ENCODE measurements around the gene ABCA1. TPM values are rescaled to one million over a fixed set of nuclear protein-coding genes. Genes with fewer than 3 reads are reported as not detected.

The ABCA1 gene
- total and polyA plus RNA-seq, 10 of the 15 experiments (the other 5 are each of a cell fraction or from before 2014, with no cell fraction given): 0.01 to 0.56 (median 0.16) TPM

DNA sequence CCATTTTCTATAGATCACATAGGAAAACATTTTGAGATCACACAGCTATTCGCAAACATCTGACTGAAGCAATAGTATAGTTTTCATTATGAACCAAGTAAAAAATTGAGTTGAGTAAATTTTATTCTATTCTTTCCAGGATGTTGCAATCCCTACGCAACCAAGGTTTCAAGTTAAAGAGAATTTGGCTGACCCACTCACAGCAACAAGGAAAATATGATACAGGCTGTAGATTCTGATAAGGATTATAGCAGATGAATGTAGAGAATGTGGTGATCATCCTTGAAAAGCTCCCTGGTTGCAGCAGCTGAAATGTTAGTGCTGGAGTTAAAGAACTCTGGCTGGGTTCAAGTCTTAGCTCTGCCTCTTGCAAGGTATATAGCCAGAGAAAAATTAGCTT is 4.7 kb downstream of the ABCA1 start:
- H3K9ac ChIP-seq (ENCODE audit: control insufficient read depth, insufficient read depth, low read length): no peak overlapping the region
- ChIA-PET RAD21 (ENCODE audit: unreplicated experiment) (no interaction called here), POLR2A (no interaction called here), CTCF (interaction anchor here (1.0 kb wide), 1 partner anchor 143 kb away, joined by 3 read pairs; no protein-coding TSS in a partner anchor), SMC1A (ENCODE audit: uncharacterized antibody, unreplicated experiment) (no interaction called here)
- no peak overlapping the region for H3K27ac ChIP-seq (ENCODE audit: control insufficient read depth, insufficient read depth)
- no TSS peak for BruUV-seq (replicated peaks)
- FAIRE-seq: no peak
- H3K4me3 ChIP-seq: no peak overlapping the region
- H3K9me3 ChIP-seq (replicated peaks; ENCODE audit: control insufficient read depth, insufficient read depth, low read length): no peaks in the 10 kb centered on the region
- H3K79me2 ChIP-seq (ENCODE audit: control insufficient read depth, insufficient read depth, low read length): no peaks in the 10 kb centered on the region
- H3K36me3 ChIP-seq (ENCODE audit: control insufficient read depth in 2 of 2, insufficient read depth in 2 of 2, low read length in 1 of 2): no peaks in the 10 kb centered on the region
- 97% methylated on average over 2 of the region's 2 CpGs for WGBS (ENCODE audit: insufficient coverage, insufficient replicate concordance, low lambda C conversion rate, missing lambda C conversion rate)
- no peaks in the 10 kb centered on the region for H4K20me1 ChIP-seq (ENCODE audit: control insufficient read depth, insufficient read depth)
- ATAC-seq: no peak
- H2AFZ ChIP-seq (ENCODE audit: control insufficient read depth, low read depth, low read length): no peak overlapping the region
- H3K4me1 ChIP-seq (ENCODE audit: control insufficient read depth, insufficient read depth, low read length): peaks cover 7% of the 10 kb centered on the region
- intact Hi-C loops (cut with micrococcal nuclease; ENCODE audit: unreplicated experiment) (no loop called here), in situ Hi-C loops (cut with MboI) (no loop called here)
- DNase-seq (ENCODE audit: low read depth, low spot score): no peak
- H3K27me3 ChIP-seq (replicated peaks in 1 of 2; ENCODE audit: control insufficient read depth in 2 of 2, insufficient read depth in 2 of 2, low read length in 1 of 2): peaks cover 7 to 9% of the 10 kb centered on the region in 2 experiments
- no peak overlapping the region for H3K4me2 ChIP-seq (ENCODE audit: control insufficient read depth, insufficient read depth)
- TF ChIP-seq BACH1 (IDR thresholded peaks at IDR 0.05; ENCODE audit: borderline replicate concordance) (no peak), RCOR1 (conservative IDR thresholded peaks at IDR 0.05; ENCODE audit: low read depth, low read length) (no peak), EGR1 (IDR thresholded peaks at IDR 0.05; ENCODE audit: borderline replicate concordance in 1 of 2, low read depth in 2 of 2, low read length in 2 of 2) (no peak), SMAD1 (IDR thresholded peaks at IDR 0.05; ENCODE audit: low read depth, partially characterized antibody) (no peak), SMC3 (IDR thresholded peaks at IDR 0.05; ENCODE audit: borderline replicate concordance, low read length) (no peak), HCFC1 (IDR thresholded peaks at IDR 0.05; ENCODE audit: low read length) (no peak), FOXM1 (IDR thresholded peaks at IDR 0.05; ENCODE audit: low read depth, low read length) (no peak), JUNB (IDR thresholded peaks at IDR 0.05) (no peak), SUPT20H (IDR thresholded peaks at IDR 0.05; ENCODE audit: borderline replicate concordance, control insufficient read depth, low read depth, low read length) (no peak), CREM (IDR thresholded peaks at IDR 0.05; ENCODE audit: low read depth) (no peak), GABPA (IDR thresholded peaks at IDR 0.05; ENCODE audit: low read depth) (no peak), IRF4 (IDR thresholded peaks at IDR 0.05; ENCODE audit: low read depth, low read length) (no peak), TARDBP (IDR thresholded peaks at IDR 0.05; ENCODE audit: borderline replicate concordance) (no peak), NBN (IDR thresholded peaks at IDR 0.05) (no peak)
- TF ChIP-seq, protein P1, sequence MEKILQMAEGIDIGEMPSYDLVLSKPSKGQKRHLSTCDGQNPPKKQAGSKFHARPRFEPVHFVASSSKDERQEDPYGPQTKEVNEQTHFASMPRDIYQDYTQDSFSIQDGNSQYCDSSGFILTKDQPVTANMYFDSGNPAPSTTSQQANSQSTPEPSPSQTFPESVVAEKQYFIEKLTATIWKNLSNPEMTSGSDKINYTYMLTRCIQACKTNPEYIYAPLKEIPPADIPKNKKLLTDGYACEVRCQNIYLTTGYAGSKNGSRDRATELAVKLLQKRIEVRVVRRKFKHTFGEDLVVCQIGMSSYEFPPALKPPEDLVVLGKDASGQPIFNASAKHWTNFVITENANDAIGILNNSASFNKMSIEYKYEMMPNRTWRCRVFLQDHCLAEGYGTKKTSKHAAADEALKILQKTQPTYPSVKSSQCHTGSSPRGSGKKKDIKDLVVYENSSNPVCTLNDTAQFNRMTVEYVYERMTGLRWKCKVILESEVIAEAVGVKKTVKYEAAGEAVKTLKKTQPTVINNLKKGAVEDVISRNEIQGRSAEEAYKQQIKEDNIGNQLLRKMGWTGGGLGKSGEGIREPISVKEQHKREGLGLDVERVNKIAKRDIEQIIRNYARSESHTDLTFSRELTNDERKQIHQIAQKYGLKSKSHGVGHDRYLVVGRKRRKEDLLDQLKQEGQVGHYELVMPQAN (conservative IDR thresholded peaks at IDR 0.05): no peak
- TF ChIP-seq, protein P2, sequence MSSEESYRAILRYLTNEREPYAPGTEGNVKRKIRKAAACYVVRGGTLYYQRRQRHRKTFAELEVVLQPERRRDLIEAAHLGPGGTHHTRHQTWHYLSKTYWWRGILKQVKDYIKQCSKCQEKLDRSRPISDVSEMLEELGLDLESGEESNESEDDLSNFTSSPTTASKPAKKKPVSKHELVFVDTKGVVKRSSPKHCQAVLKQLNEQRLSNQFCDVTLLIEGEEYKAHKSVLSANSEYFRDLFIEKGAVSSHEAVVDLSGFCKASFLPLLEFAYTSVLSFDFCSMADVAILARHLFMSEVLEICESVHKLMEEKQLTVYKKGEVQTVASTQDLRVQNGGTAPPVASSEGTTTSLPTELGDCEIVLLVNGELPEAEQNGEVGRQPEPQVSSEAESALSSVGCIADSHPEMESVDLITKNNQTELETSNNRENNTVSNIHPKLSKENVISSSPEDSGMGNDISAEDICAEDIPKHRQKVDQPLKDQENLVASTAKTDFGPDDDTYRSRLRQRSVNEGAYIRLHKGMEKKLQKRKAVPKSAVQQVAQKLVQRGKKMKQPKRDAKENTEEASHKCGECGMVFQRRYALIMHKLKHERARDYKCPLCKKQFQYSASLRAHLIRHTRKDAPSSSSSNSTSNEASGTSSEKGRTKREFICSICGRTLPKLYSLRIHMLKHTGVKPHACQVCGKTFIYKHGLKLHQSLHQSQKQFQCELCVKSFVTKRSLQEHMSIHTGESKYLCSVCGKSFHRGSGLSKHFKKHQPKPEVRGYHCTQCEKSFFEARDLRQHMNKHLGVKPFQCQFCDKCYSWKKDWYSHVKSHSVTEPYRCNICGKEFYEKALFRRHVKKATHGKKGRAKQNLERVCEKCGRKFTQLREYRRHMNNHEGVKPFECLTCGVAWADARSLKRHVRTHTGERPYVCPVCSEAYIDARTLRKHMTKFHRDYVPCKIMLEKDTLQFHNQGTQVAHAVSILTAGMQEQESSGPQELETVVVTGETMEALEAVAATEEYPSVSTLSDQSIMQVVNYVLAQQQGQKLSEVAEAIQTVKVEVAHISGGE (CRISPR knock-in tag; IDR thresholded peaks at IDR 0.05): no peak
- TF ChIP-seq, protein P3, sequence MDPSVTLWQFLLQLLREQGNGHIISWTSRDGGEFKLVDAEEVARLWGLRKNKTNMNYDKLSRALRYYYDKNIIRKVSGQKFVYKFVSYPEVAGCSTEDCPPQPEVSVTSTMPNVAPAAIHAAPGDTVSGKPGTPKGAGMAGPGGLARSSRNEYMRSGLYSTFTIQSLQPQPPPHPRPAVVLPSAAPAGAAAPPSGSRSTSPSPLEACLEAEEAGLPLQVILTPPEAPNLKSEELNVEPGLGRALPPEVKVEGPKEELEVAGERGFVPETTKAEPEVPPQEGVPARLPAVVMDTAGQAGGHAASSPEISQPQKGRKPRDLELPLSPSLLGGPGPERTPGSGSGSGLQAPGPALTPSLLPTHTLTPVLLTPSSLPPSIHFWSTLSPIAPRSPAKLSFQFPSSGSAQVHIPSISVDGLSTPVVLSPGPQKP (IDR thresholded peaks at IDR 0.05; ENCODE audit: low read depth, low read length): no peak
- TF ChIP-seq, protein P4, sequence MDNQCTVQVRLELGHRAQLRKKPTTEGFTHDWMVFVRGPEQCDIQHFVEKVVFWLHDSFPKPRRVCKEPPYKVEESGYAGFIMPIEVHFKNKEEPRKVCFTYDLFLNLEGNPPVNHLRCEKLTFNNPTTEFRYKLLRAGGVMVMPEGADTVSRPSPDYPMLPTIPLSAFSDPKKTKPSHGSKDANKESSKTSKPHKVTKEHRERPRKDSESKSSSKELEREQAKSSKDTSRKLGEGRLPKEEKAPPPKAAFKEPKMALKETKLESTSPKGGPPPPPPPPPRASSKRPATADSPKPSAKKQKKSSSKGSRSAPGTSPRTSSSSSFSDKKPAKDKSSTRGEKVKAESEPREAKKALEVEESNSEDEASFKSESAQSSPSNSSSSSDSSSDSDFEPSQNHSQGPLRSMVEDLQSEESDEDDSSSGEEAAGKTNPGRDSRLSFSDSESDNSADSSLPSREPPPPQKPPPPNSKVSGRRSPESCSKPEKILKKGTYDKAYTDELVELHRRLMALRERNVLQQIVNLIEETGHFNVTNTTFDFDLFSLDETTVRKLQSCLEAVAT (IDR thresholded peaks at IDR 0.05): no peak
